Neural cell (in vitro differentiated cells): ENCODE data around the gene AKT1. TPM values are rescaled to one million over a fixed set of nuclear protein-coding genes. Genes with fewer than 3 reads are reported as not detected.

ENCODE experiments used
- H2AFZ ChIP-seq: fragments of 200-600, 300-800 bp; sonication (generic), shearing (Covaris generic); 2 replicates; pipeline ENCODE4 v1.6.0; 2014; ENCODE audit warnings: low read depth, mild to moderate bottlenecking, antibody characterized with exemption, low read length, moderate library complexity
- H3F3A ChIP-seq: fragments of 200-600 bp; shearing (Covaris generic); 2 replicates; pipeline ENCODE4 v1.6.1; 2016; ENCODE audit warnings: mild to moderate bottlenecking, moderate library complexity, mixed read lengths, antibody characterized with exemption, low read length; ENCODE audit not compliant: insufficient read depth, poor library complexity, severe bottlenecking
- H3K27ac ChIP-seq: fragments of 200-600, 300-800 bp; sonication (generic), shearing (Covaris generic); 2 replicates; pipeline ENCODE4 v1.5.1; 2014; ENCODE audit warnings: mild to moderate bottlenecking, low read length, moderate library complexity
- H3K27me3 ChIP-seq: fragments of 300-800, 200-600 bp; sonication (generic), shearing (Covaris generic); 2 replicates; pipeline ENCODE4 v1.6.0; 2014; ENCODE audit warnings: mild to moderate bottlenecking, low read depth, low read length, moderate library complexity; ENCODE audit not compliant: insufficient read depth
- H3K36me3 ChIP-seq: fragments of 300-800, 200-600 bp; sonication (generic), shearing (Covaris generic); 2 replicates; pipeline ENCODE4 v1.5.1; 2014; ENCODE audit warnings: mild to moderate bottlenecking, antibody characterized with exemption, low read length, moderate library complexity; ENCODE audit not compliant: insufficient read depth
- H3K4me2 ChIP-seq: fragments of 300-800, 200-600 bp; sonication (generic), shearing (Covaris generic); 2 replicates; pipeline ENCODE4 v1.6.0; 2014; ENCODE audit warnings: mild to moderate bottlenecking, low read length
- H3K4me3 ChIP-seq: fragments of 300-800, 200-600 bp; sonication (generic), shearing (Covaris generic); 2 replicates; pipeline ENCODE4 v1.5.1; 2014; ENCODE audit warnings: mild to moderate bottlenecking, low read length, moderate library complexity
- H3K79me2 ChIP-seq: fragments of 200-600 bp; shearing (Covaris generic); replicated peaks from 2 replicates; pipeline ENCODE4 v1.6.0; 2014; ENCODE audit warnings: mild to moderate bottlenecking, low read length, moderate library complexity; ENCODE audit not compliant: insufficient read depth
- H3K9ac ChIP-seq: fragments of 300-800, 200-600 bp; sonication (generic), shearing (Covaris generic); 2 replicates; pipeline ENCODE4 v1.6.1; 2016; ENCODE audit warnings: mild to moderate bottlenecking, low read length, mixed read lengths
- H3K9me2 ChIP-seq: fragments of 200-600 bp; shearing (Covaris generic); 2 replicates; pipeline ENCODE4 v1.6.1; 2016; ENCODE audit warnings: mild to moderate bottlenecking, low read length, mixed read lengths; ENCODE audit not compliant: insufficient read depth
- H3K9me3 ChIP-seq: fragments of 200-600, 300-800 bp; sonication (generic), shearing (Covaris generic); 2 replicates; pipeline ENCODE4 v1.6.1; 2016; ENCODE audit warnings: mild to moderate bottlenecking, mixed run types, low read length, moderate library complexity, mixed read lengths
- H4K20me1 ChIP-seq: fragments of 200-600 bp; shearing (Covaris generic); 2 replicates; pipeline ENCODE4 v1.6.1; 2016; ENCODE audit warnings: mild to moderate bottlenecking, mixed run types; ENCODE audit not compliant: insufficient read depth
- EP300 ChIP-seq: fragments of 450-650 bp; conservative IDR thresholded peaks from 2 replicates; pipeline ENCODE4 v1.6.1; 2014; ENCODE audit warnings: antibody characterized with exemption, mild to moderate bottlenecking, moderate library complexity; ENCODE audit not compliant: poor library complexity, severe bottlenecking
- EZH2 ChIP-seq: fragments of 200-600, 300-800 bp; shearing (Covaris generic), sonication (generic); IDR thresholded peaks from 2 replicates; pipeline ENCODE4 v1.6.1; 2014; ENCODE audit warnings: antibody characterized with exemption, low read length, borderline replicate concordance, mild to moderate bottlenecking; ENCODE audit not compliant: insufficient read depth, poor library complexity, severe bottlenecking
- MXI1 ChIP-seq: fragments of 450-650 bp; conservative IDR thresholded peaks from 2 replicates; pipeline ENCODE4 v1.6.1; 2014; ENCODE audit warnings: antibody characterized with exemption, mild to moderate bottlenecking; ENCODE audit not compliant: poor library complexity, severe bottlenecking
- POLR2AphosphoS5 ChIP-seq: IDR thresholded peaks from 2 replicates; pipeline ENCODE4 v1.6.1; 2012
- RAD21 ChIP-seq: fragments of 450-650 bp; conservative IDR thresholded peaks from 2 replicates; pipeline ENCODE4 v1.6.1; 2014; ENCODE audit warnings: antibody characterized with exemption, mild to moderate bottlenecking, moderate library complexity
- REST ChIP-seq: IDR thresholded peaks from 2 replicates; pipeline ENCODE4 v1.6.1; 2012; ENCODE audit warnings: borderline replicate concordance
- SMC3 ChIP-seq: fragments of 450-650 bp; conservative IDR thresholded peaks from 2 replicates; pipeline ENCODE4 v1.6.1; 2014; ENCODE audit warnings: antibody characterized with exemption, mild to moderate bottlenecking, moderate library complexity; ENCODE audit not compliant: poor library complexity
- TAF1 ChIP-seq: IDR thresholded peaks from 2 replicates; pipeline ENCODE4 v1.6.1; 2012; ENCODE audit warnings: low read depth
- polyA plus RNA-seq: library from polyadenylated mRNA; depleted of rRNA; stranded (reverse); fragments of >200 nt; gene quantifications from 2 replicates; pipeline ENCODE4 v1.2.3, GENCODE V29; 2014
- TF ChIP-seq, protein P1 (sequence below): fragments of 450-650 bp; IDR thresholded peaks from 2 replicates; pipeline ENCODE4 v1.5.1; 2014; ENCODE audit warnings: antibody characterized with exemption, mild to moderate bottlenecking, moderate library complexity; ENCODE audit not compliant: poor library complexity, severe bottlenecking

The AKT1 gene
- polyA plus RNA-seq, 1 donor from 2014 or later, result 159 TPM

- Histone ChIP-seq H2AFZ (no peak overlapping the region), H3K27me3 (peaks cover 24% of the 10 kb centered on the region), H3K4me2 (peak overlapping the region; percentile 79), H3K36me3 (no peaks in the 10 kb centered on the region), H3K79me2 (peaks cover 23% of the 10 kb centered on the region), H3K27ac (no peak overlapping the region), H3K9ac (peak overlapping the region; percentile 74), H3K9me2 (no peaks in the 10 kb centered on the region), H3K9me3 (no peaks in the 10 kb centered on the region), H3F3A (no peaks in the 10 kb centered on the region), H3K4me3 (peak overlapping the region; percentile 89), H4K20me1 (no peaks in the 10 kb centered on the region)
- TF ChIP-seq EP300 (no peak), EZH2 (no peak), SMC3 (no peak), POLR2AphosphoS5 (no peak), REST (no peak), RAD21 (no peak), MXI1 (no peak), TAF1 (no peak)
- TF ChIP-seq, protein P1, sequence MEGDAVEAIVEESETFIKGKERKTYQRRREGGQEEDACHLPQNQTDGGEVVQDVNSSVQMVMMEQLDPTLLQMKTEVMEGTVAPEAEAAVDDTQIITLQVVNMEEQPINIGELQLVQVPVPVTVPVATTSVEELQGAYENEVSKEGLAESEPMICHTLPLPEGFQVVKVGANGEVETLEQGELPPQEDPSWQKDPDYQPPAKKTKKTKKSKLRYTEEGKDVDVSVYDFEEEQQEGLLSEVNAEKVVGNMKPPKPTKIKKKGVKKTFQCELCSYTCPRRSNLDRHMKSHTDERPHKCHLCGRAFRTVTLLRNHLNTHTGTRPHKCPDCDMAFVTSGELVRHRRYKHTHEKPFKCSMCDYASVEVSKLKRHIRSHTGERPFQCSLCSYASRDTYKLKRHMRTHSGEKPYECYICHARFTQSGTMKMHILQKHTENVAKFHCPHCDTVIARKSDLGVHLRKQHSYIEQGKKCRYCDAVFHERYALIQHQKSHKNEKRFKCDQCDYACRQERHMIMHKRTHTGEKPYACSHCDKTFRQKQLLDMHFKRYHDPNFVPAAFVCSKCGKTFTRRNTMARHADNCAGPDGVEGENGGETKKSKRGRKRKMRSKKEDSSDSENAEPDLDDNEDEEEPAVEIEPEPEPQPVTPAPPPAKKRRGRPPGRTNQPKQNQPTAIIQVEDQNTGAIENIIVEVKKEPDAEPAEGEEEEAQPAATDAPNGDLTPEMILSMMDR, result no peak
These were observed 936 bp downstream of the AKT1 start for GRCh38 chr14:104794631-104794992.

DNA sequence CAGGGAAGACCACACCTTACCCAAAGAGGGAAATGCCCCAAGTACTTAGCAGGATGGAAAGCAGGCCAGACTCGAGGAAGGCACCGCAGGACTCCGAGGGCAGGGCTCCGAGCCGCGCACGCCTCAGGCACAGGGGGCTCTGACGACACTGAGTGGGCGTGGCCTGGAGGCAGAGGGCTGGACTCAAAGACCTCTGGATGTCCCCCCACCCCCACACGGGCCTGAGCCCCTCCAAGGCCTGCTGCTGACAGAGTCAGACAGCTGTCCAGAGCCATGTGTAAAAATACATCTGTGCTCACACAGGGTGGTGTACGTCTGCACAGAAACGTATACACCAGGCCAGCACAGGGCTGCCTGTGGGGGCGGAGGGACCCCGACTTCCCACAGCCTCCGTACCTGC is 1.4 kb downstream of the AKT1 start:
- peak overlapping the region; percentile 74 for H3K9ac ChIP-seq
- no peak overlapping the region for H2AFZ ChIP-seq
- TF ChIP-seq RAD21 (no peak), SMC3 (no peak), EZH2 (no peak), REST (no peak), TAF1 (no peak), MXI1 (no peak), POLR2AphosphoS5 (no peak), EP300 (no peak)
- TF ChIP-seq, protein P1, result no peak
- peak overlapping the region; percentile 89 for H3K4me3 ChIP-seq
- no peaks in the 10 kb centered on the region for H3F3A ChIP-seq
- no peaks in the 10 kb centered on the region for H3K9me3 ChIP-seq
- peak overlapping the region; percentile 79 for H3K4me2 ChIP-seq
- peaks cover 23% of the 10 kb centered on the region for H3K79me2 ChIP-seq
- peaks cover 19% of the 10 kb centered on the region for H3K27me3 ChIP-seq
- H3K27ac ChIP-seq, result no peak overlapping the region
- no peaks in the 10 kb centered on the region for H4K20me1 ChIP-seq
- no peaks in the 10 kb centered on the region for H3K9me2 ChIP-seq
- H3K36me3 ChIP-seq, result no peaks in the 10 kb centered on the region
